Coronary artery (tissue), 2 donors: ENCODE data around the gene PXYLP1.

Experiments used
- DNase-seq: peaks from one replicate; pipeline ENCODE4 v3.0.0-alpha.2; 2017; ENCODE audit warnings: low spot score
- H3K27ac ChIP-seq, 2 donors: fragments of 200-600 bp; sonication (generic); one replicate each; pipeline ENCODE4 v1.5.1; 2016 to 2019
- H3K4me3 ChIP-seq: fragments of 200-600 bp; sonication (generic); 2 replicates; pipeline ENCODE4 v1.5.1; 2016; ENCODE audit warnings: mild to moderate bottlenecking, moderate library complexity
- CTCF ChIP-seq: fragments of 200-600 bp; sonication (generic); IDR thresholded peaks from one replicate; pipeline ENCODE4 v1.5.1; 2019; ENCODE audit warnings: antibody characterized with exemption

The PXYLP1 gene

GRCh38 chr3:141271279-141272030 lies 39.8 kb downstream of the PXYLP1 start:
- H3K4me3 ChIP-seq: no peak overlapping the region
- DNase-seq: peak; percentile 47
- no peak overlapping the region for H3K27ac ChIP-seq
- no peak for TF ChIP-seq CTCF

GRCh38 chr3:141272906-141273662 lies 41.5 kb downstream of the PXYLP1 start:
- DNase-seq: peak; percentile 57
- H3K4me3 ChIP-seq: no peak overlapping the region
- TF ChIP-seq CTCF: no peak
- H3K27ac ChIP-seq: no peak overlapping the region

- Histone ChIP-seq H3K27ac (no peak overlapping the region), H3K4me3 (no peak overlapping the region)
- DNase-seq: peak; percentile 8
- no peak for TF ChIP-seq CTCF
Observed at GRCh38 chr3:141273700-141274410, 42.2 kb downstream of the PXYLP1 start.

- peak; percentile 49 for DNase-seq
- no peak for TF ChIP-seq CTCF
- no peak overlapping the region for H3K4me3 ChIP-seq
- no peak overlapping the region for H3K27ac ChIP-seq
Observed at GRCh38 chr3:141274411-141275031, 42.9 kb downstream of the PXYLP1 start.

GRCh38 chr3:141275032-141275422 lies 43.4 kb downstream of the PXYLP1 start:
- H3K27ac ChIP-seq: no peak overlapping the region

GRCh38 chr3:141275511-141275910 lies 43.9 kb downstream of the PXYLP1 start:
- DNase-seq: no peak
- Histone ChIP-seq H3K4me3 (no peak overlapping the region), H3K27ac (no peak overlapping the region)
- TF ChIP-seq CTCF: no peak

More at GRCh38 chr3:141275032-141275422, 43.4 kb downstream of the PXYLP1 start:
- TF ChIP-seq CTCF: no peak
- no peak for DNase-seq
- H3K4me3 ChIP-seq: no peak overlapping the region
